A549 (cell line): ENCODE results near the gene CLK2.

ENCODE experiments used
- CTCF ChIP-seq: fragments of >200 bp; sonication (Bioruptor Twin); formaldehyde crosslinking; IDR thresholded peaks from 3 replicates; pipeline ENCODE4 v1.5.1; 2016
- EHMT2 ChIP-seq: fragments of 200-600 bp; sonication (generic); IDR thresholded peaks from 2 replicates; pipeline ENCODE4 v1.6.1; 2016; ENCODE audit warnings: antibody characterized with exemption, low read depth, mild to moderate bottlenecking, moderate library complexity
- EP300 ChIP-seq, 2 experiments: fragments of >200 bp; sonication (Bioruptor Twin); formaldehyde crosslinking; IDR thresholded peaks; 2 replicates in 1 of 2; 3 replicates in 1 of 2; pipeline ENCODE4 v1.6.1; 2016 to 2017
- POLR2A ChIP-seq: IDR thresholded peaks from 2 replicates; pipeline ENCODE4 v1.6.1; 2012; ENCODE audit warnings: mild to moderate bottlenecking, low read length
- RFX5 ChIP-seq: fragments of 450-650 bp; IDR thresholded peaks from 2 replicates; pipeline ENCODE4 v1.7.1; 2014; ENCODE audit warnings: antibody characterized with exemption, mild to moderate bottlenecking, moderate library complexity
- ZFP36 ChIP-seq: fragments of 450-650 bp; IDR thresholded peaks from 2 replicates; pipeline ENCODE4 v1.6.1; 2014; ENCODE audit warnings: borderline replicate concordance; ENCODE audit not compliant: partially characterized antibody
- ZNF302 ChIP-seq: fragments of 250-450 bp; sonication (Bioruptor Pico); IDR thresholded peaks from 2 replicates; pipeline ENCODE4 v1.9.0; 2021; ENCODE audit warnings: inconsistent platforms, mild to moderate bottlenecking, moderate library complexity
- TF ChIP-seq, protein P1 (sequence below): fragments of 200-600 bp; sonication (generic); IDR thresholded peaks from 2 replicates; pipeline ENCODE4 v1.6.1; 2016; ENCODE audit warnings: antibody characterized with exemption, mild to moderate bottlenecking, moderate library complexity

- TF ChIP-seq ZNF302 (CRISPR knock-in tag) (no peak), CTCF (no peak), EP300 (IDR thresholded peaks at IDR 0.05) (no peak), ZFP36 (no peak), EHMT2 (no peak), POLR2A (no peak), RFX5 (no peak)
- TF ChIP-seq, protein P1, sequence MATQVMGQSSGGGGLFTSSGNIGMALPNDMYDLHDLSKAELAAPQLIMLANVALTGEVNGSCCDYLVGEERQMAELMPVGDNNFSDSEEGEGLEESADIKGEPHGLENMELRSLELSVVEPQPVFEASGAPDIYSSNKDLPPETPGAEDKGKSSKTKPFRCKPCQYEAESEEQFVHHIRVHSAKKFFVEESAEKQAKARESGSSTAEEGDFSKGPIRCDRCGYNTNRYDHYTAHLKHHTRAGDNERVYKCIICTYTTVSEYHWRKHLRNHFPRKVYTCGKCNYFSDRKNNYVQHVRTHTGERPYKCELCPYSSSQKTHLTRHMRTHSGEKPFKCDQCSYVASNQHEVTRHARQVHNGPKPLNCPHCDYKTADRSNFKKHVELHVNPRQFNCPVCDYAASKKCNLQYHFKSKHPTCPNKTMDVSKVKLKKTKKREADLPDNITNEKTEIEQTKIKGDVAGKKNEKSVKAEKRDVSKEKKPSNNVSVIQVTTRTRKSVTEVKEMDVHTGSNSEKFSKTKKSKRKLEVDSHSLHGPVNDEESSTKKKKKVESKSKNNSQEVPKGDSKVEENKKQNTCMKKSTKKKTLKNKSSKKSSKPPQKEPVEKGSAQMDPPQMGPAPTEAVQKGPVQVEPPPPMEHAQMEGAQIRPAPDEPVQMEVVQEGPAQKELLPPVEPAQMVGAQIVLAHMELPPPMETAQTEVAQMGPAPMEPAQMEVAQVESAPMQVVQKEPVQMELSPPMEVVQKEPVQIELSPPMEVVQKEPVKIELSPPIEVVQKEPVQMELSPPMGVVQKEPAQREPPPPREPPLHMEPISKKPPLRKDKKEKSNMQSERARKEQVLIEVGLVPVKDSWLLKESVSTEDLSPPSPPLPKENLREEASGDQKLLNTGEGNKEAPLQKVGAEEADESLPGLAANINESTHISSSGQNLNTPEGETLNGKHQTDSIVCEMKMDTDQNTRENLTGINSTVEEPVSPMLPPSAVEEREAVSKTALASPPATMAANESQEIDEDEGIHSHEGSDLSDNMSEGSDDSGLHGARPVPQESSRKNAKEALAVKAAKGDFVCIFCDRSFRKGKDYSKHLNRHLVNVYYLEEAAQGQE = no peak
Measured at GRCh38 chr1:155247667-155248553, 25.4 kb downstream of the CLK2 start.
